GM19193 (cell line): ENCODE measurements around the gene SAMD8.

Experiments used
- POLR2A ChIP-seq: IDR thresholded peaks from 4 replicates; pipeline ENCODE4 v1.6.1; 2011; ENCODE audit not compliant: insufficient read depth, insufficient read length; ENCODE audit errors: extremely low read depth

The SAMD8 gene

GRCh38 chr10:75111907-75112679, 637 bp downstream of the SAMD8 start:
- TF ChIP-seq POLR2A, result no peak

- no peak for TF ChIP-seq POLR2A
Observed at GRCh38 chr10:75115137-75115536, 3.7 kb downstream of the SAMD8 start.

- no peak for TF ChIP-seq POLR2A
Observed at GRCh38 chr10:75117995-75118394, 6.5 kb downstream of the SAMD8 start.

GRCh38 chr10:75121322-75121721, 9.9 kb downstream of the SAMD8 start:
- TF ChIP-seq POLR2A, result no peak

- TF ChIP-seq POLR2A, result no peak
Observed at GRCh38 chr10:75122505-75122904, 11.0 kb downstream of the SAMD8 start.

GRCh38 chr10:75123088-75123682, 11.7 kb downstream of the SAMD8 start:
- no peak for TF ChIP-seq POLR2A

- no peak for TF ChIP-seq POLR2A
Observed at GRCh38 chr10:75126277-75126676, 14.8 kb downstream of the SAMD8 start.

GRCh38 chr10:75127471-75127870, 16.0 kb downstream of the SAMD8 start:
- no peak for TF ChIP-seq POLR2A

- no peak for TF ChIP-seq POLR2A
Observed at GRCh38 chr10:75129537-75129936, 18.1 kb downstream of the SAMD8 start.

- no peak for TF ChIP-seq POLR2A
Observed at GRCh38 chr10:75136346-75136745, 24.9 kb downstream of the SAMD8 start.

- TF ChIP-seq POLR2A, result no peak
Observed at GRCh38 chr10:75137533-75138438, 26.3 kb downstream of the SAMD8 start.

GRCh38 chr10:75140246-75140645, 28.8 kb downstream of the SAMD8 start:
- TF ChIP-seq POLR2A, result no peak

- no peak for TF ChIP-seq POLR2A
Observed at GRCh38 chr10:75143353-75143752, 31.9 kb downstream of the SAMD8 start.

GRCh38 chr10:75145590-75145989, 34.1 kb downstream of the SAMD8 start:
- no peak for TF ChIP-seq POLR2A

GRCh38 chr10:75146780-75147179, 35.3 kb downstream of the SAMD8 start:
- TF ChIP-seq POLR2A, result no peak
